AG04449 (cell line): ENCODE measurements around the gene HOXC11.

ENCODE experiments used
- CTCF ChIA-PET: fragments of 350-600 bp; formaldehyde crosslinking; extraction: SDS; loops from one replicate; lab custom pipeline; 2021; ENCODE audit warnings: antibody characterized with exemption; lab: Yijun Ruan, JAX
- POLR2A ChIA-PET: fragments of 400-600, 350-600 bp; formaldehyde crosslinking; extraction: SDS; loops from one replicate; lab custom pipeline; 2020; ENCODE audit warnings: antibody characterized with exemption, inconsistent platforms; lab: Yijun Ruan, JAX
- DNase-seq: peaks from one replicate; pipeline ENCODE4 v3.0.0-alpha.2; 2010; ENCODE audit warnings: low read depth, low spot score
- H3K4me3 ChIP-seq: 2 replicates; pipeline ENCODE4 v1.5.1; 2011; ENCODE audit warnings: low read depth, mild to moderate bottlenecking, control low read depth, low read length
- CTCF ChIP-seq: IDR thresholded peaks from one replicate; pipeline ENCODE4 v1.5.1; 2011; ENCODE audit warnings: mild to moderate bottlenecking, moderate library complexity, low read length, control low read depth, inconsistent platforms; ENCODE audit not compliant: insufficient read depth; ENCODE audit errors: missing control alignments

The HOXC11 gene

GRCh38 chr12:53996240-53997203 lies 23.6 kb downstream of the HOXC11 start:
- DNase-seq = no peak
- peak overlapping the region; percentile 96 for H3K4me3 ChIP-seq
- CTCF ChIA-PET = interaction anchor here (0.9 to 20.0 kb wide), 8 partner anchors 9 to 218 kb away, joined by 5 to 756 read pairs (median 57); partner anchors contain the start of genes HOXC10, HOXC8 and SMUG1
- POLR2A ChIA-PET = interaction anchor here (0.8 to 2.5 kb wide), 8 partner anchors 7 to 21 kb away, joined by 3 to 12 read pairs (median 4); partner anchors contain the start of genes HOXC10 and HOXC8
- TF ChIP-seq CTCF = no peak

- H3K4me3 ChIP-seq = peak overlapping the region; percentile 96
Measured at GRCh38 chr12:53997204-53998109, 24.5 kb downstream of the HOXC11 start.

GRCh38 chr12:53998110-53998899 lies 25.4 kb downstream of the HOXC11 start:
- TF ChIP-seq CTCF = no peak
- CTCF ChIA-PET = interaction anchor here (1.2 to 21.3 kb wide), 9 partner anchors 8 to 230 kb away, joined by 4 to 756 read pairs (median 152); partner anchors contain the start of genes HOXC10, HOXC5, HOXC6 and HOXC8
- peak overlapping the region; percentile 96 for H3K4me3 ChIP-seq
- no peak for DNase-seq
- POLR2A ChIA-PET = interaction anchor here (0.6 to 1.2 kb wide), 5 partner anchors 11 to 210 kb away, joined by 3 to 4 read pairs (median 3); partner anchors contain the start of gene HOXC8

More at GRCh38 chr12:53997204-53998109, 24.5 kb downstream of the HOXC11 start:
- no peak for TF ChIP-seq CTCF
- ChIA-PET POLR2A (interaction anchor here (0.6 to 2.5 kb wide), 7 partner anchors 11 to 144 kb away, joined by 3 to 12 read pairs (median 4); partner anchors contain the start of gene HOXC8), CTCF (interaction anchor here (0.9 to 21.3 kb wide), 10 partner anchors 7 to 229 kb away, joined by 4 to 756 read pairs (median 94); partner anchors contain the start of genes HOXC10, HOXC5, HOXC6 and HOXC8)
- no peak for DNase-seq

GRCh38 chr12:53998900-53999236 lies 25.9 kb downstream of the HOXC11 start:
- POLR2A ChIA-PET = interaction anchor here (0.9 kb wide), 1 partner anchor 209 kb away, joined by 3 read pairs; no protein-coding TSS in a partner anchor
- CTCF ChIA-PET = interaction anchor here (1.2 to 21.3 kb wide), 10 partner anchors 8 to 253 kb away, joined by 4 to 756 read pairs (median 94); partner anchors contain the start of genes HOXC10, HOXC5, HOXC6 and HOXC8
- peak overlapping the region; percentile 96 for H3K4me3 ChIP-seq

More at GRCh38 chr12:53998900-53999236, 25.9 kb downstream of the HOXC11 start:
- no peak for DNase-seq
- no peak for TF ChIP-seq CTCF
